Tibial artery (tissue), 4 donors: ENCODE results near the gene KASH5.

ENCODE experiments used
- DNase-seq, 2 donors: peaks; one replicate each; pipeline ENCODE4 v3.0.0-alpha.2; 2019
- H3K27ac ChIP-seq, 2 donors: fragments of 200-600 bp; sonication (generic) in 1 of 2; 1 replicate in 1 of 2; 2 replicates in 1 of 2; pipeline ENCODE4 v1.5.1; 2018 to 2019; ENCODE audit warnings: mild to moderate bottlenecking in 1 of 2
- H3K27me3 ChIP-seq, 2 donors: fragments of 200-600 bp; sonication (generic) in 1 of 2; one replicate each; pipeline versions ENCODE4 v1.5.1 to v1.6.0; 2016 to 2019
- H3K36me3 ChIP-seq, 3 donors: fragments of 200-600 bp; sonication (generic) in 2 of 3; one replicate each; pipeline ENCODE4 v1.5.1; 2016 to 2019; ENCODE audit warnings: mild to moderate bottlenecking in 2 of 3
- H3K4me1 ChIP-seq, 4 donors: fragments of 200-600 bp; sonication (generic) in 2 of 4; 1 replicate in 3 of 4; 2 replicates in 1 of 4; pipeline ENCODE4 v1.5.1; 2016 to 2019
- H3K4me3 ChIP-seq, 2 donors: fragments of 200-600 bp; sonication (generic) in 1 of 2; 1 replicate in 1 of 2; 2 replicates in 1 of 2; pipeline ENCODE4 v1.5.1; 2018 to 2019; ENCODE audit warnings: mild to moderate bottlenecking in 2 of 2
- H3K9me3 ChIP-seq, 3 donors: fragments of 200-600 bp; sonication (generic) in 1 of 3; one replicate each; pipeline ENCODE4 v1.5.1; 2016 to 2019
- CTCF ChIP-seq, 2 experiments: fragments of 200-600 bp in 1 of 2; fragments of 450-650 bp in 1 of 2; IDR thresholded peaks; one replicate each; pipeline ENCODE4 v1.5.1; 2017 to 2019; ENCODE audit warnings: antibody characterized with exemption in 2 of 2, mild to moderate bottlenecking in 1 of 2, moderate library complexity in 1 of 2
- intact Hi-C: fragments of 100-400 bp; cut with DNase I; formaldehyde crosslinking; loops from one replicate; pipeline ENCODE4 v1.15.0; 2023; ENCODE audit warnings: low total_unique reads

The KASH5 gene

GRCh38 chr19:49430678-49431329 lies 42.8 kb downstream of the KASH5 start:
- intact Hi-C loops = loop anchor here (5.0 kb wide), 1 partner anchor 34 kb away; no protein-coding TSS in a partner anchor
- no peak for TF ChIP-seq CTCF (IDR thresholded peaks at IDR 0.05)
- H3K36me3 ChIP-seq = no peaks in the 10 kb centered on the region
- no peak overlapping the region for H3K27ac ChIP-seq
- peaks cover 0 to 22% (median 8%) of the 10 kb centered on the region in 4 donors for H3K4me1 ChIP-seq
- peaks cover 0 to 100% of the 10 kb centered on the region in 2 donors for H3K27me3 ChIP-seq
- no peak overlapping the region for H3K4me3 ChIP-seq
- no peak for DNase-seq
- H3K9me3 ChIP-seq = no peaks in the 10 kb centered on the region

GRCh38 chr19:49431330-49431749 lies 43.3 kb downstream of the KASH5 start:
- Histone ChIP-seq H3K4me1 (peaks cover 0 to 24% (median 8%) of the 10 kb centered on the region in 4 donors), H3K4me3 (no peak overlapping the region), H3K27ac (no peak overlapping the region), H3K9me3 (no peaks in the 10 kb centered on the region), H3K27me3 (peaks cover 0 to 100% of the 10 kb centered on the region in 2 donors), H3K36me3 (no peaks in the 10 kb centered on the region)
- intact Hi-C loops = loop anchor here (5.0 kb wide), 1 partner anchor 34 kb away; no protein-coding TSS in a partner anchor
- no peak for TF ChIP-seq CTCF (IDR thresholded peaks at IDR 0.05)
- DNase-seq = no peak

GRCh38 chr19:49432141-49433073 lies 44.4 kb downstream of the KASH5 start:
- Histone ChIP-seq H3K27ac (no peak overlapping the region), H3K9me3 (no peaks in the 10 kb centered on the region), H3K27me3 (peaks cover 0 to 100% of the 10 kb centered on the region in 2 donors), H3K36me3 (no peaks in the 10 kb centered on the region), H3K4me3 (no peak overlapping the region), H3K4me1 (peaks cover 0 to 26% (median 8%) of the 10 kb centered on the region in 4 donors)
- TF ChIP-seq CTCF (IDR thresholded peaks at IDR 0.05) = no peak
- DNase-seq = no peak
- intact Hi-C loops = loop anchor here (5.0 kb wide), 1 partner anchor 35 kb away; no protein-coding TSS in a partner anchor

GRCh38 chr19:49433240-49433901 lies 45.3 kb downstream of the KASH5 start:
- TF ChIP-seq CTCF (IDR thresholded peaks at IDR 0.05) = no peak
- Histone ChIP-seq H3K27me3 (peaks cover 0 to 100% of the 10 kb centered on the region in 2 donors), H3K27ac (no peak overlapping the region), H3K4me3 (no peak overlapping the region), H3K36me3 (no peaks in the 10 kb centered on the region), H3K9me3 (no peaks in the 10 kb centered on the region), H3K4me1 (peaks cover 0 to 16% (median 2%) of the 10 kb centered on the region in 4 donors)
- intact Hi-C loops = loop anchor here (5.0 kb wide), 1 partner anchor 36 kb away; no protein-coding TSS in a partner anchor
- DNase-seq = no peak

GRCh38 chr19:49434907-49435583 lies 47.0 kb downstream of the KASH5 start:
- Histone ChIP-seq H3K36me3 (no peaks in the 10 kb centered on the region), H3K4me3 (no peak overlapping the region), H3K27ac (no peak overlapping the region), H3K4me1 (peaks cover 0 to 10% (median 0%) of the 10 kb centered on the region in 4 donors), H3K9me3 (no peaks in the 10 kb centered on the region), H3K27me3 (peaks cover 0 to 100% of the 10 kb centered on the region in 2 donors)
- no peak for DNase-seq
- intact Hi-C loops = loop anchor here (5.0 kb wide), 1 partner anchor 38 kb away; no protein-coding TSS in a partner anchor
- no peak for TF ChIP-seq CTCF (IDR thresholded peaks at IDR 0.05)
